ENCODE measurements around the gene AMOTL1. TPM values are rescaled to one million over a fixed set of nuclear protein-coding genes. Genes with fewer than 3 reads are reported as not detected.
A peak's percentile ranks its signal among the peaks of the same experiment; 100 is the strongest.

Gene AMOTL1
- total and polyA plus RNA-seq, 2 donors from 2014 or later, result 6.1 to 52.3 TPM

GRCh38 chr11:94796190-94796580 is 28.0 kb downstream of the AMOTL1 start:
- intact Hi-C loops (cut with DNase I), result no loop called here
- FAIRE-seq (no peak), DNase-seq (no peak)
- Histone ChIP-seq H3K9me3 (ENCODE audit: control insufficient read depth in 2 of 3, insufficient read depth in 1 of 3, low read length in 3 of 3) (no peaks in the 10 kb centered on the region), H3K27me3 (ENCODE audit: control insufficient read depth, insufficient read depth, low read length) (no peaks in the 10 kb centered on the region), H3K36me3 (ENCODE audit: control insufficient read depth in 2 of 3, insufficient read depth in 3 of 3, low read length in 3 of 3) (no peaks in the 10 kb centered on the region), H3K4me3 (ENCODE audit: low read length in 3 of 3) (no peak overlapping the region), H3K4me1 (ENCODE audit: control insufficient read depth in 2 of 3, insufficient read depth in 2 of 3, low read depth in 1 of 3, low read length in 3 of 3) (peaks cover 4 to 14% (median 8%) of the 10 kb centered on the region in 3 donors), H3K27ac (ENCODE audit: low read depth in 2 of 2, low read length in 2 of 2) (no peak overlapping the region), H3K9ac (ENCODE audit: low read length in 3 of 3) (no peak overlapping the region)
- TF ChIP-seq CTCF (IDR thresholded peaks at IDR 0.05; ENCODE audit: borderline replicate concordance, extremely low read depth, insufficient read depth), result no peak

GRCh38 chr11:94796863-94797262 is 28.7 kb downstream of the AMOTL1 start:
- Histone ChIP-seq H3K4me3 (ENCODE audit: low read length in 3 of 3) (no peak overlapping the region), H3K4me1 (ENCODE audit: control insufficient read depth in 2 of 3, insufficient read depth in 2 of 3, low read depth in 1 of 3, low read length in 3 of 3) (peaks cover 4 to 14% (median 4%) of the 10 kb centered on the region in 3 donors), H3K36me3 (ENCODE audit: control insufficient read depth in 2 of 3, insufficient read depth in 3 of 3, low read length in 3 of 3) (no peaks in the 10 kb centered on the region), H3K27ac (ENCODE audit: low read depth in 2 of 2, low read length in 2 of 2) (no peak overlapping the region), H3K9me3 (ENCODE audit: control insufficient read depth in 2 of 3, insufficient read depth in 1 of 3, low read length in 3 of 3) (no peaks in the 10 kb centered on the region), H3K27me3 (ENCODE audit: control insufficient read depth, insufficient read depth, low read length) (no peaks in the 10 kb centered on the region), H3K9ac (ENCODE audit: low read length in 3 of 3) (no peak overlapping the region)
- TF ChIP-seq CTCF (IDR thresholded peaks at IDR 0.05; ENCODE audit: borderline replicate concordance, extremely low read depth, insufficient read depth), result no peak
- DNase-seq, result no peak
- FAIRE-seq, result no peak
- intact Hi-C loops (cut with DNase I), result no loop called here

- no peak overlapping the region for H3K4me3 ChIP-seq (ENCODE audit: low read length in 3 of 3)
- no peaks in the 10 kb centered on the region for H3K27me3 ChIP-seq (ENCODE audit: control insufficient read depth, insufficient read depth, low read length)
- no peak for DNase-seq
- H3K4me1 ChIP-seq (ENCODE audit: control insufficient read depth in 2 of 3, insufficient read depth in 2 of 3, low read depth in 1 of 3, low read length in 3 of 3), result peaks cover 0 to 2% (median 0%) of the 10 kb centered on the region in 3 donors
- peaks cover 0 to 7% (median 2%) of the 10 kb centered on the region in 3 donors for H3K36me3 ChIP-seq (ENCODE audit: control insufficient read depth in 2 of 3, insufficient read depth in 3 of 3, low read length in 3 of 3)
- intact Hi-C loops (cut with DNase I), result no loop called here
- TF ChIP-seq CTCF (IDR thresholded peaks at IDR 0.05; ENCODE audit: borderline replicate concordance, extremely low read depth, insufficient read depth), result no peak
- no peak for FAIRE-seq
- no peak overlapping the region for H3K9ac ChIP-seq (ENCODE audit: low read length in 3 of 3)
- H3K27ac ChIP-seq (ENCODE audit: low read depth in 2 of 2, low read length in 2 of 2), result no peak overlapping the region
- H3K9me3 ChIP-seq (ENCODE audit: control insufficient read depth in 2 of 3, insufficient read depth in 1 of 3, low read length in 3 of 3), result no peaks in the 10 kb centered on the region
Measured at GRCh38 chr11:94799726-94800125, 31.6 kb downstream of the AMOTL1 start.

GRCh38 chr11:94800414-94800813 is 32.3 kb downstream of the AMOTL1 start:
- intact Hi-C loops (cut with DNase I), result no loop called here
- H3K9me3 ChIP-seq (ENCODE audit: control insufficient read depth in 2 of 3, insufficient read depth in 1 of 3, low read length in 3 of 3), result no peaks in the 10 kb centered on the region
- no peak overlapping the region for H3K27ac ChIP-seq (ENCODE audit: low read depth in 2 of 2, low read length in 2 of 2)
- FAIRE-seq, result no peak
- H3K27me3 ChIP-seq (ENCODE audit: control insufficient read depth, insufficient read depth, low read length), result no peaks in the 10 kb centered on the region
- peaks cover 0 to 2% (median 0%) of the 10 kb centered on the region in 3 donors for H3K4me1 ChIP-seq (ENCODE audit: control insufficient read depth in 2 of 3, insufficient read depth in 2 of 3, low read depth in 1 of 3, low read length in 3 of 3)
- TF ChIP-seq CTCF (IDR thresholded peaks at IDR 0.05; ENCODE audit: borderline replicate concordance, extremely low read depth, insufficient read depth), result no peak
- DNase-seq, result peak in 1 of 5 donors; percentile 44
- peaks cover 0 to 7% (median 2%) of the 10 kb centered on the region in 3 donors for H3K36me3 ChIP-seq (ENCODE audit: control insufficient read depth in 2 of 3, insufficient read depth in 3 of 3, low read length in 3 of 3)
- no peak overlapping the region for H3K4me3 ChIP-seq (ENCODE audit: low read length in 3 of 3)
- no peak overlapping the region for H3K9ac ChIP-seq (ENCODE audit: low read length in 3 of 3)
